ENCODE measurements around the gene MAP3K5.
"Not testable (repeated sequence)": the region's sequence is repeated elsewhere in the genome, so short reads cannot be mapped to it uniquely, and the experiment has no call there.

MAP3K5 gene

DNA sequence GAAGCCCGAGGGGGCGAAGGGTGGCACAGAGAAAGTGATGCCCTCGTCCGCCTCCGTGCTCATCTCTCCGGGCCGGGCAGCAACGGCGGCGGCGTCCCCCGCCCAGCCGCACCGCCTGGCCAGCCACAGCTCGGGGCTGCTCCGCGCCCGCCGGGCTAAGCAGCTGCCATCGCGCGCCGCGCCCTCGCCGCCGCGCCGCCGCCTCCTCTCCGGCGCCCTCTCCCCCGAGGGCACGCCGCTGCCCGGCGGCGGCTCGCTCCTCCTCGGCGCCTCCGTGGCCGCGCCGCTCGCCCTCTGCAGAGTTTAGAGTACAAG lies 225 bp downstream of the MAP3K5 start:
- DNase-seq, result no peak

DNA sequence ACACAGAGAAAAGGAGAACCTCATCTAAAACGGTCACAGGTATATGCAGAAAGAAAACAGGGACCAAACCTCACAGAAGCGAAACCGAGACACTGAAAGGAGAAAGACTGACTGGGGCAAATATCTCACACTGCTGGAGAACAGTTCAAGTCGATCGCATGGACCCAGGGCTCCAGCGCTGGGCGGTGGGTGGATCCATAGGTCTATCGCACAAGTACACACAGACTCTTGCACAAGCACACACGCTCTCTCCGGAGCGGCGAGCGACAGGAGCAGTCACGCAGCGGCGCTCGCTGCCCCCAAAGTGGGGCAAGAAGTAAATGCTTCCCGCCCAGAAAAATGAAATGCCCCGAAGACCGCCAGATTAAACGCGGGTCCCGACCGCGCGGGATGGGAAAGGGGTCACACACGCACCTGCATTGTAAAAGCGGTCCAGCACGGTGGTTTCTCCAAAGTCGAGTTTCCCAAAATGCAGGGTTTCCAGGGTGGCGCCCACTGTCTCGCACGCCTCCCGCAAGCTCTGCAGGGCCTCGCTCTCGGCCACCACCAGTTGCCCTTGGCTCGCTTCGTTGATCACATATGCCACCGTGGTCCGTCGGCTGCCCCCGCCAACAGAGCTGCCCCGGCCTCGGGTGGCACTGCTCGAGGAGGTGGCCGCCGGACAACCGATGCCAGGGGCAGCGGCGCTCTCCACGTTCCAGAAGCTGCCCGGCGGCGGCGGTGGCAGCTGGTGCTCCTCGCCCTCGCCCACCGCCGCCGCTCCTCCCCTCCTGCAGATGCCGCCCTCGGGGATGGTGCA lies 782 bp downstream of the MAP3K5 start:
- DNase-seq, result peak; percentile 93

DNA sequence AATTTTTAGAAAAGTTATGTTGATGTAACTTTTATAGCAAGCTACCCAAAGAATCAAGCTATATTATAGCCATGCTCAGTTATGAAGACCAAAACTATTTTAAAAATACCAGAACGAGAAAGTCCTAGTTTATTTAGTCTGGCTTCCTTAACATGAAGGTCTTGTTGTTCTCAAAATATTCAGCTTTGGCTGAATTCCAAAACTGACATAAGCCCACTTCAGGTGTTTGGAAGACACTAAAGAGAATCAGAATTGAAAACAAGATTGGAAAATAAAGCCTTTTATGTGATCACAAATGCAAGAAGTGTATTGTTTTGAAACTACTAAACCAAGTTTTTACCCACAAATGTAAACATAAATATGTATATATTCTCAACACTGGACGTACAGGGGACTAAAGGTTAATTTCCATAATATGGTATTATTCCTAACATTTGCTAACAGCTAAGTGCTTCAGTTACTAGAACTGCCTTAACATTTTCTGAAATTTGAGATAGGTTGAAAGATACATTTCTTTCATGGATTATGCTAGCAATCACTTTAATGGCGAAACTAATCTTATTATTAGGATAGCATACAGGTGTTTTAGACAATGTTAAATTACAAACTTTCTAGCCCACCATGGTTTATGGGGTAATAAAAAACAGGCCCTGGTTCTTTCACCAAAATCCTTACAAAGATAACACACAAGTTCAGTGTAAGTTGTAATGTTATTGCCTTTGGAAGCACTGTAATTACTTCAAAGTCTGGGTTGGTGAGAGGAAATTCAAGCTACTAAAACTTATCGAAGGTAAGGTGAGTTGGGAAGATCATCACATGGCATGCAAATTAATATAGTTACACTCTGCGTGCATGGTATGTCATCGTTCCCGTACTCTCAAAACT lies 1.6 kb downstream of the MAP3K5 start:
- DNase-seq, result no peak

DNA sequence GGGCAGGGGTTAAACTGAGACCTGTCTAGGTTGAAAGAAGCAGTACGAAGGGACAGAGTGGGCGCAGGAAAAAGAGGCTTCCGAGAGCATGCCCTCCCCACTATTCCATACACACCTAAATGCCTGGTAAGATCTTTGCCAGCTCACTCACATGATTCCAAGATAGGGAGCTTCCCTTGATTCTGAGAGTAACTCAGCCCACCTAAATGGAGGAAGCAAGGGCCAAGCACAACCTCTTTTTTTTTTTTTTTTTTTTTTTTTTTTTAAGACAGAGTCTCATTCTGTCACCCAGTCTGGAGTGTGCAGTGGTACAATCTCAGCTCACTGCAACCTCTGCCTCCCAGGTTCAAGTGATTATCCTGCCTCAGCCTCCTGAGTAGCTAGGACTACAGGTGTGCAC lies 2.8 kb downstream of the MAP3K5 start:
- DNase-seq, result not testable (repeated sequence)

DNA sequence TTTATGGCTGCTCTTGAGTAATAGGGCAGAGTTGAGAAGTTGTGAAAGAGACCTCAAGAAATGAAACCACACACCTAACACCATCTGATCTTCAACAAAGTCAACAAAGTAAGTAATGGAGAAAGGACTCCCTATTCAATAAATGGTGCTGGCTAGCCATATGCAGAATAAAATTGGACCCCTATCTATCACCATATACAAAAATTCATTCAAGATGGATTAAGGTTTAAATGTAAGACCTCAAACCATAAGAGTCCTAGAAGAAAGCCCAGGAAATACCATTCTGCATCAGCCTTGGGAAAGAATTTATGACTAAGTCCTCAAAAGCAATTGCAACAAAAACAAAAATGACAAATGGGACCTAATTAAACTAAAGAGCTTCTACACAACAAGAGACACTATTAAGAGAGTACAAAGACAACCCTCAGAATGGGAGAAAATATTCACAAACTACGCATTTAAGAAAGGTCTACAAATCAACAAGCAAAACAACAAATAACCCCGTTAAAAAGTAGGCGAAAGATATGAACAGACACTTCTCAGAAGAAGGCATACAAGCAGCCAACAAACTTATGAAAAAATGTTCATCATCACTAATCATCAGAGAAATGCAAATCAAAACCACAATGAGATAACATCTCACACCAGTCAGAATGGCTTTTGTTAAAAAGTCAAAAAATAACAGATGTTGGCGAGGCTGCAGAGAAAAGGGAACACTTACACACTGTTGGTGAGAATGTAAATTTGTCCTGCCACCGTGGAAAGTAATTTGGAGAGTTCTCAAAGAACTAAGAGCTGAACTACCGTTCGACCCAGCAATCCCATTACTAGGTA lies 4.0 kb downstream of the MAP3K5 start:
- DNase-seq, result peak; percentile 76

DNA sequence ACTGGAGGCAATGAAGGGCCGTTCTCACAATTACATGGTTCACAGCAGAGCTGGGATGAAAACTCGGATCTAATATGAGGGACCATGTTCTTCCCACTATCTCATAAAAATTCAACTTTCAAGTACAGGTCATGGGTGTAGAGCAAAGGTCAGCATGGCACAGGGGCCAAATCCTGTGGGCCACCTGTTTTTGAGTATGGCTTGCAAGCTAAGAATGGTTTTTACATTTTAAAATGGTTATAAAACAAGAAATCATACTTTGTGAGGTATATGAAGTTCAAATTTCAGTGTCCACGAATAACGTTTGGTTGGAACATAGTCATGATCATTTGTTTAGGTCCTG lies 4.6 kb downstream of the MAP3K5 start:
- DNase-seq, result no peak

DNA sequence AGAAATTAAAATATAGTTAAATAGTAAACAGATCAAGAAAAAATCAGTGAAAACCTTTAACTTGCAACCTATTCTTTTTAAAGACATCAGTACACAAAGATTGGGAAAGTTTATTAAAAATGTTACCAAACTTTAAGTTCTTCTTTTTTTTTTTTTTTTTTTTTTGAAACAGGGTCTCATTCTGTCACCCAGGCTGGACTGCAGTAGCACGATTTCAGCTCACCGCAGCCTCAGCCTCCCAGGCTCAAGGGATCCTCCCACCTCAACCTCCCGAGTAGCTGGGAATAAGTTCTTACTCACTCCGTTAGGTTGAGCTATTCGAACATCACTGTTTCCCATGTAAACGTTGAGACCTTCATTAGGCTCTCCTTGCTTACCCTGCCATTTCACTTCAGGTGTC lies 5.6 kb downstream of the MAP3K5 start:
- no peak for DNase-seq

DNA sequence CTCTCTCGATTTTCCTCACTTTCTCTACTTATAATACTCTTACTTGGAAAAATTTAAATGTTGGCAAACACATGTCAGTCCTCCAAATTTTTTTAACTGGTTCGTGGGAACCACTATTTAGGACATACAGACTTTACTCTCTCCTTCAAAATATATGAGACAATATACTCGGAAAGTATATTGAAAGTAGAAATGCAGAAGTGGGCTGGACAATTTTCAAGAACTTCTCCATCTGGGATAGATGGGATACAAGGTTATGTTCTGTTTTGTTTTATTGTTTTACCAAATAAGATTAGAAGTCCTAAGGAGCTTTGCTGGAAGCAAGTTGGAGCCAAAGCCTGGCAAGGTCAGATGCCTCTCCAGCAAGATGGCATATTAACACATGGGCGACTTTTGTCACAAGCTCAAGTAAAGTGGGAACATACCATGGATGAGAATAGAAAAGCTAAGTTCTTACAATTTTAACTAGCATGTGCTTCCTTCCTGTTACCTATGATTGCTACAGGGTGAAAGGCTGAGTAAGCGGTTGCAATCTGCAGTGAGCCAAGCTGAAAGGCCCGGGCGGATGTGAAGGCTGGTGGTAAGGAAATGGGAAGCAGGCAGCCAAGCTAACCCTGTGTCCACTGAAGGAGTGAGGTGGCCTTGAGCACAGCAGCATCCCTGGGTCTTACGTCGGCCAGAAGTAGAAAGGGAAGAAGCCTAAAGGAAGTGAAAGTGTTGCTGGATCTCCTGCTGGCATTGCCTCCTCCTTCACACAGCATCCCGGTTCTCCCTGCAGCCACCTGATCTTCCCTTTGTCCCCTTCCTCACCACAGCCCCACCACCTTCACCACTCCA lies 7.1 kb downstream of the MAP3K5 start:
- peak; percentile 81 for DNase-seq

DNA sequence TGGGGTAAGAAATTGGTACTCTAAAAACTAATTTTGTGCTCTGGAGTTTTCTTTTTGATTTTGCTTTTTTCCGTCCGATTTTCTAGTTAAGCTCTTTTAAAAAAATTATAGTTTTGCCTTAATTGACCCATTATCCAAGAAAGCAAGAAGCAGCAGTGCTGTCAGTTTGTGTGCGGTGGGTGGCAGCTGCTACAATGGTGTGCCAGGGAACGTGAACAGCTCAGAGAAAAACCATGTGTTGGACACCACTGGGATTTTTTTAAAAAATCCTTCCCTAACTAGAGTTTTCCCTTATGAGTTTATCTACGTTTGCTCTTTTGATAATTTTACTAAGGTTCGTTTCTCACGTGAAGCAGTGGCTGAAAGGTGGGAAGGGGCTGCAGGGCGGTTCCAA lies 8.0 kb downstream of the MAP3K5 start:
- no peak for DNase-seq

DNA sequence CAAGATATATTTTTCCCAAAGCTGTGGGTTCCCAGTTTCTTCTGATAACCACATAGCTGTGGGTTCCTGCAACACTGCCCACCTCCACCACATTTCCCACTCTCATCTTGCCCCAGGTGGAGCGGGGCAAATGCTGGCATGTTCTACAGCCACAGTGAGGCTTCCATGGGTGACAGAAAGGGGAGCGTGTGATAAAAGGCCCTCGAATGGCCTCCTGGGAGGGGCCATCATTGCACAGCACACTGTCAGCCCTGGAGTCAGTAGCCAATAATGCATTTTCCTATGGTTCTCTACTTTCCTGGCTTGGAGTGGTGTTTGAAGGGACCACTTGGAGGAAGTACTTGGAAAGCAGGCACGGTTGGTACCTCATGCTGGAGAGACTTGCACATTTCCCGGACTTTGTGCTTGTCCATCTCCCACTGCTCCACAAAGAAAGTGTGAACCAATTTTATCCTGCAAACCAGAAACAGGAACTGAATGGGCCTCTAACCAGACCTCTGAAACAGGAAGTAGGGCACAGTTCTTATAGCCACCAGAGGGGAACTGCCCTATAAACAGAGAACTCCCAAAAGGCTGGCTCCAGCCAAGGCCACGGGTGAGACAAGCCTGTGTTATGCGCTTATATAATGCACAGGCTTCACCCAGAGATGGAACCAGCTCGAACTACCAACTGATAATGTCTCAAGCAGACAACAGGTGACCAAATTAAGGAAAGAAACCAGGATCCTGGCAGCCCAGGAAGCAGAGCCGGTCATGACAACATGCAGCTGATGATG lies 8.6 kb downstream of the MAP3K5 start:
- DNase-seq, result peak; percentile 94

DNA sequence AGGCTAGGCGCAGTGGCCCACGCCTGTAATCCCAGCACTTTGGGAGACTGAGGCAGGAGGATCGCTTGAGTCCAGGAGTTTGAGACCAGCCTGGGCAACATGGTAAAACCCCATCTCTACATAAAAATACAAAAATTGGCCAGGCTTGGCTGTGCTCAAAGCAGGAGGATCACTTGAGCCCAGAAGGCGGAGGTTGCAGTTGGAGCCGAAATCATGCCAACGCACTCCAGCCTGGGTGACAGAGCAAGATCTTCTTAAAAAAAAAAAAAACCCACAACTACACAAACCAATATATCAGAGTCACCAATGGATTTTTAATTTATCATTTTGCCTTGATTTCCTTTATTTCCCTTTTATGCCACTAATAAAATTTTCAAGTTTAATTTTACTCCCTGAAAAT lies 9.3 kb downstream of the MAP3K5 start:
- DNase-seq, result no peak

DNA sequence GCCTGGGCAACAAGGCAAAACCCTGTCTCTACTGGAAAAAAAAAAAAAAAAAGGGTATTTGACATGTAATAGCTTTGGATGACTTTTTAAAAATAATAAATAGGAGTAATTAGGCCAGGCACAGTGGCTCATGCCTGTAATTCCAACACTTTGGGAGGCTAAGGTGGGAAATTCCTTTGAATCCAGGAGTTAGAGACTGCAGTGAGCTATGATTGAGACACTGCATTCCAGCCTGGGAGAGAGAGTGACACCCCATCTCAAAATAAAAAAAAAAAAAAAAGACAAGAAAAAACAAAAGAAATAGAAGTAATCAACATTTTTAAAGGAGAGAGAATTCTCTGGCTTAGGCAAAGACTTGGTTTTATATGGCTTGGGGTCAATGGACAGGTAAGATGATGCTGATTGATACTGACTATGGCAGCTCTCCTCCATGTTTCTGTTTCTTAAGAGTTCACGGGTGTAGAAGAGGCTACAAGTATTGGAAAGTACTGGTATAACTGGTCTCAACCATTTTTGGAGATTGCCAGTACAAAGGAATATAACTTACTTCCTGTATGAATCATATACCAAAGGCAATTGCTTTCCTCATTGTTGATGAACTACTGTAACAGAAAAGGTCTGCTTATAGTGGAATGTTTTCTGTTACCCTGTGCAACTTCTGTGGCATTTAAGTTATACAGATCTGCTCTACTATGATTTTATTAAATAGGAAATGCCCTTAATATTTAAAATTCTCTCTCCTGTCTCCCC lies 10.1 kb downstream of the MAP3K5 start:
- peak; percentile 48 for DNase-seq

DNA sequence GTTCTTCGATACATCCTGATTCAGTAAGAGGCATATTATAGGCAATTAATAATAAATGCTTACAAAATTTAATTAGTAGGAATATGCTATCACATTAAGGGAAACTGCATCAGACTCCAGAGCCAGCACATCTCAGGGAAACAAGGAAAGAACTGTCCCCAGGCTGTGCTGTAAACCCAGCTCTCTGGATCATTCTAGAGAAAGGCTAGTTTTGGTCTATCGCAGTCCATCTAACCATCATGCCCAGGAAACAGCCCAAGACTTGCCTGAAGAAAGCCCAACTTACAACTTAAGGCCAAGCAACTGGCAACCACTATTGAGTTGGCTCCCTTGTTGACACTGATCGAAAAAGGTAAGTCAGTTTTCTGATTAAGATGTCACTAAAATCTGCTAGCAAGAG lies 11.3 kb downstream of the MAP3K5 start:
- no peak for DNase-seq

DNA sequence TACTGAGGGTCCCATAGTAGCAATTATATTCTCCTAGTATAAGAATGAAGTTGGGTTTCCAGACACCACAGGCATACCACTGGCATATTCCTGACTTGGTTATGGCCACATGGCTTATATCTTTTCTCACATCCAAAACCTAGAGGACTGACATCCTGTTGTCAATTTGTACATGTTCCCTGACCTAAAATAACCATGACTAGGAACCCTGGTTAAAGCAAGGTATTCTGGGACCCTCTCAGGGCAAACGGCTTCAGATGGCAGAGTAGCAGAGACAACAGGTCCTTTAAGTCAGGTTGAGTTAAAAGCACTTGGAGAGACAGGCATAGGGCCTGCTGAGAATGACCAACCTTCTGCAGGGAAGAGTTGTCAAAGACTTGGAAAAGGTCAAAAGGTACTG lies 12.6 kb downstream of the MAP3K5 start:
- no peak for DNase-seq

DNA sequence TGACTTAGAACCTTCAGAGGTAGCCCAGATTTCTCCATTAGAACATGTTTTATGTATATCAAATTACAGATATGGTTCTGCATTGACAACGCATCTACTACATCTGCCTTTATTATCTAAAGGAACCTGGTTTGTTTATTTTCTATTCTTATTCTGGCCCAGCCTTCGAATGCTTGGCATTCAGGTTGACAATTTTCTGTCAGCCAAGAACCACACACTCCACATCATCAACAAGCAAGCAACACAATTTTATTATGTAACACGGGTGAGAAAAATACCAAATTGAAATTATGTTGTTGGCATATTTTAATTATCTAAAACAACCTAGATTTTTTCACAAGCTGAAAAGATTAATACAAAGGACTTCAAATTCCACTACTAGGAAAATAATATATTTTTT lies 14.6 kb downstream of the MAP3K5 start:
- DNase-seq, result no peak

DNA sequence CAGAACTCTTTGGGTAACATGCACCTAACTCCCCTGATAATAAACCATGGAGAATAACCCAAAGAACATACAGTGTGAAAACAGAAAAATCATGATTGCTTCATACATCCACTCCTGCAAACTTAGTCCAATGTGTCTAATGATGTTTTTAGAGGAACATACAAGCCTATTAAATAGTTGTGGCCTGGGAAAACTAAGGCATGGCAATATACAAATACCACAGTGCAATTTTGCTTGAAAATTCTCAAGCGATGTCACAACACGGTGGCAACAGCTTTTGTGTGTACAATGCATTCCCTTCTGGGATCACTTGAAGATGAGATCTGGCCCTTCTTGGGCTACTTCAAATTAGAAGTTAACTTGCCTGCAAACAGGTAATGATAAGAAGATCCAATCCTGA lies 16.7 kb downstream of the MAP3K5 start:
- DNase-seq, result no peak

DNA sequence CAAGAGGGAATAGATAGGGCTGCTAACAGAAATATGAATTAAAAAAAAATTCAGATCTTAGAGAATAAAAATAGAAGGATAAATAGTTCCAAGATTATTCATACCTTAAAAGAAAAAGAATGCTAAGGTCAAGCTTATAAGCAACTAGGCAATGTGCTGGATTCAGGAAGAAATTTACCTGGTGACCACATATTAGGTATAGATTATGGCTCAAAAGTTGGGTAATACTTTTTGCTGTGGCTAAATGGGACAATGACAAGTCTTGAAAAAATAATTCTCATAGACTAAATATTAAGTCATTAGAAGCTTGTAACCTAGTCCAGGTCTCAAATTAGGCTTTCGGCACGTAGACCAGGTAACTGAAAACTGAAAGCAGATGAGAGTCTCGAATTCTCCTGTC lies 17.2 kb downstream of the MAP3K5 start:
- no peak for DNase-seq

DNA sequence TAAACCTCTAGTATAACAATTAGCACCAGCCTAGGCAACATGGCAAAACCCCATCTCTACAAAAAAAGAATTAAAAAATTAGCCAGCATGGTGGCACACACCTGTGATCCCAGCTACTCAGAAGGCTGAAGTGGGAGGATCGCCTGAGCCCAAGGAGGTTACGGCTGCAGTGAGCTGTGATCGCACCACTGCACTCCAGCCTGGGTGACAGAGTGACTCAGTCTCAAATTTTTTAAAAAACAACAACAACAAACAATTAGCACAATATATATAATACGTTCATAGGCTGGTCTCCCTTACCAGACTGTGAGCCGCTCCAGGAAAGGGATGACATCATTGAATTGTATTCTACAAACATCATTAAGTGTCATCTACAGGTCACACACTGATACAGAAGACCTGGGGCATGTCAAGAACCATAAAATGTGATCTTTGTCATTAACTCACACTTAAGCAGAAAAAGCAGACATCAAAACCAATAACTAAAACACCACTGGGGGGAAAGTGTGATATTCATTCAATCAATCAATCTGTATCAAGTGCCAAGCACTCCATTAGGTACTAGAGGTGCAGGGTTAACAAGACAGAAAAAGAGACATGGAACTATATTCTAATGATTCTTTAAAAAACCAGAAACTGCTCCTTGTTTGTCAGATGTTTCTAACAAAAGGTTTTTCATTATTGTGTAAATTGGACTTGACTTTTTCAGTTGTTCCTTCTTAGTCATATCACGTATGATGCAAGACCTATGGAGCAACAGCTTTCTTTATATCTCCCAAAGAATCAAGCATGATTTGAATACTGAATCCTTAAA lies 17.8 kb downstream of the MAP3K5 start:
- peak; percentile 77 for DNase-seq

DNA sequence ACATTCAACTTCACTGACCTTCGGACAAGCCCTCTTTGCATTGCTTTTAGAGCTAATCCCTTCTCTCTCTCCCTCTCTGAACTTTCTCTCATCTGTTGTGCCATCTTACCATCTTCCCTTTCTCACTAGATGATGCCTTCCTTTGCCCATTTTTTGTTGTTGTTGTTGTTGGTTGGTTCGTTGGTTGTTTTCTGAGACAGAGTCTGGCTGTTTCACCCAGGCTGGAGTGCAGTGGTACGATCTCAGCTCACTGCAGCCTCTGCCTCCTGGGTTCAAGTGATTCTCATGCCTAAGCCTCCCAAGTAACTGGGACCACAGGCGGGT lies 18.8 kb downstream of the MAP3K5 start:
- DNase-seq, result no peak
